Stimulated activated naive CD4-positive, alpha-beta T cell treated with Interleukin-2 at 50 U/mL for 16 hours (primary cell): ENCODE measurements around the gene CD72.
"Not testable (repeated sequence)": the region's sequence is repeated elsewhere in the genome, so short reads cannot be mapped to it uniquely, and the experiment has no call there.

Experiments
- DNase-seq: peaks from one replicate; lab custom pipeline; 2025; lab: John Stamatoyannopoulos, UW

Gene CD72

GRCh38 chr9:35588506-35588905 is 29.7 kb downstream of the CD72 start:
- DNase-seq: not testable (repeated sequence)

DNA sequence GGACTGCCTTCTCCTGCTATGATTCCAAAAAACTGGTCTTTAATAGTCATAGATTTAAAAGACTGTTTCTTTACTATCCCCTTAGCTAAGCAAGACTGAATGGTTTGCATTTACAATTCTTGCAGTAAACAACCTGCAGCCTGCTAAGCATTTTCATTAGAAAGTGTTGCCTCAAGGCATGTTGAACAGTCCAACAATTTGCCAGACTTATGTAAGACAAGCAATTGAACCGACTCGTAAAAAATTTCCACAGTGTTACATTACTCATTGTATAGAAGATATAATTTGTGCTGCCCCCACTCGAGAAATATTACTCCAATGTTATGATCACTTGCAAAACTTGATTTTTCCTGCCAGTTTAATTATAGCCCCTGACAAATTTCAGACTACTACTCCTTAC is 33.5 kb downstream of the CD72 start:
- DNase-seq: not testable (repeated sequence)

- DNase-seq: not testable (repeated sequence)
Observed at GRCh38 chr9:35583521-35583920, 34.7 kb downstream of the CD72 start.

DNA sequence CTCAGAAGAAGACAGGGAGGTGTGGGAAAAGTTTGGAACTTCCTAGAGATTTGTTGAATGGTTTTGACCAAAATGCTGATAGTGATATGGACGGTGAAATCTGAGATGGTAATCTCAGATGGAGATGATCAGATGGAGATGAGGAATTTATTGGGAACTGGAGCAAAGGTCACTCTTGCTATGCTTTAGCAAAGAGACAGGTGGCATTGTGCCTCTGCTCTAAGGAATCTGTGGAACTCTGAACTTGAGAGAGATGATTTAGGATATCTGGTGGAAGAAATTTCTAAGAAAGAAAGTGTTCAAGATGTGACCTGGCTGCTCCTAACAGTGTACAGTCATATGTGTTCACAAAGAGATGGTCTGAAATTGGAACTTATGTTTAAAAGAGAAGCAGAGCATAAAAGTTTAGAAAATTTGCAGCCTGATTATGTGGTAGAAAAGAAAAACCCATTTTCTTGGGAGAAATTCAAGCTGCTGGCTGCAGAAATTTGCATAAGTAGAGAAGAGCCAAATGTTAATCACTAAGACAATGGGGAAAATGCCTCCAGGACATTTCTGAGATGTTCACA is 38.5 kb downstream of the CD72 start:
- DNase-seq: not testable (repeated sequence)

DNA sequence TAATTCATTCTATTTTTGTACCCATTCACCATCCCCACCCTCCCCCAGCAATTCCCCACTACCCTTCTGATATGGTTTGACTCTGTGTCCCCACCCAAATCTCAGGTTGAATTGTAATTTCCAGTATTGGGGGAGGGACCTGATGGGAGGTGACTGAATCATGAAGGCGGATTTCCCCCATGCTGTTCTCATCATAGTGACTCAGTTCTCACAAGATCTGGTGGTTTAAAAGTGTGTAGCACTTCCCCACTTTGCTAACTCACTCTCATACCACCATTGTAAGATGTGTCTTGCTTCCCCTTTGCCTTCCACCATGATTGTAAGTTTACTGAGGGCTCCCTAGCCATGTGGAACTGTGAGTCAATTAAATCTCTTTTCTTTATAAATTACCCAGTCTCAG is 39.1 kb downstream of the CD72 start:
- peak; percentile 14 for DNase-seq

DNA sequence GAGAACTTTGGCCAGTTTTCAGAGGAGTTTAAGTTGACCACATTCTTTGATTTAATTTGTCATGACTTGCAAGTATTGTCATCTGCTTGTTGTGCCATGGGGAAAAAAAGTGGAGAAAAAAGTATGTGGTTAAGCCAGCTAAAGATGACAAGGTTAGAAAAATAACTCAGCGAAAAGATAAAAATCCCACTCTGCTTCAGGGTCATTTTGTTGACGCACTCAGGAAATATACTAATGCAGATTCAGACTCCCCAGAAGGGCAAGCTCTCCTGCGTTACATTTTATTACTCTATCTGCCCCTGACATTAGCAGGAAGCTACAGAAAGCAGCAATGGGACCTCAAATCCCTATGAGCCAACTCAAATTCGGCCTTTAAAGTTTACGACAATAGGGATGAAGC is 40.7 kb downstream of the CD72 start:
- DNase-seq: no peak

DNA sequence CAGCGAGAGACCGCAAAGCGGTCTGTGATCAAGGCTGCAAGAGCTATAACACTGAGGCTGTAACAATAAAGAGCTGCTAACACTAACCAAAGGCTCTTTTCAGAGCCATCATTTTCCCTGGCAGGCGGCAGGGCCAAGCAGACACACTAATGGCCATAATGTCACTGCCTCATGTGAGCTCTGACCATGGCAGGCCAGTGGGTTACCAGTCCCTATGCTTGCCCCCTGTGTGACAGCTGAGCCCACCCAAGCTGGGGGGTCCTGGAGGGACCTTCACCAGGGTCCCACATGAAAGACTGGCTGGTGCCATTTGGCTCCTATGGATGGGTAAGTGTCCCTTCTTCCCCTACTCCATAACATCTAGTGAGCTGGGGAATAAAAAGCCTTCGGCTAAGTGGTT is 42.7 kb downstream of the CD72 start:
- no peak for DNase-seq

GRCh38 chr9:35574578-35575122 is 43.6 kb downstream of the CD72 start:
- DNase-seq: no peak

DNA sequence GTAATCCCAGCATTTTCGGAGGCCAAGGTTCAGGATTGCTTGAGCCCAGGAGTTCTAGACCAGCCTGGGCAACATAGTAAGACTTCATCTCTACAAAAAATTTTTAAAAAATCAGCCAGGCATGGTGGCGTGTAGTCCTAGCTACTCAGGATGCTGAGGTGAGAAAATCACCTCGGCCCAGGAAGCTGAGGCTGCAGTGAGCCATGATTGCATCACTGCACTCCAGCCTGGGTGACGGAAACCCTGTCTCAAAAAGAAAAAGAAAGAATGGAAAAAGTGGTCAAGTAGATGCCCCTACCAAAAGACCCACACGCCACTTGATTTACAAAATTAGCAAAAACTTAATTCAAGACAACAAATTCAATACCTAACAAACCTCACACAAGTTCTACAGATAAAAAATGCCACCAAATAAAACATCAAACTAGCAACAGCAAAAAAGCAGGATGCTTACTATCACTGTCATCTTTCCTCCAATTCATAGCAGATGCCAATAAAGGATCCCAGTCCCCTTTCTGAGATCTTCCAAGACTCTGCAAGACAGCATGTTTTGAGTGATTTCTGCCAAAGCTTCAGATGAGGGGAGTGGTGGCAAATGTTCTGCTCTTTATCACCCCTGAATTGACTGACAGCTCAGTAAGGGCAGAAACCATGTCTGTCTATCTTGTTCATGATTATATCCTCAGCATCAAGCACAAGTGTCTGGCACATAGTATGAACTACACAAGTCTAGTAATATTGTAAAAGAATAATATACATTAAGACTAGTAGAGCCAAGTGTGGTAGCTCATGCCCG is 47.3 kb downstream of the CD72 start:
- peak; percentile 32 for DNase-seq

- no peak for DNase-seq
Observed at GRCh38 chr9:35569206-35569605, 49.0 kb downstream of the CD72 start.

- DNase-seq: no peak
Observed at GRCh38 chr9:35568196-35568595, 50.0 kb downstream of the CD72 start.

DNA sequence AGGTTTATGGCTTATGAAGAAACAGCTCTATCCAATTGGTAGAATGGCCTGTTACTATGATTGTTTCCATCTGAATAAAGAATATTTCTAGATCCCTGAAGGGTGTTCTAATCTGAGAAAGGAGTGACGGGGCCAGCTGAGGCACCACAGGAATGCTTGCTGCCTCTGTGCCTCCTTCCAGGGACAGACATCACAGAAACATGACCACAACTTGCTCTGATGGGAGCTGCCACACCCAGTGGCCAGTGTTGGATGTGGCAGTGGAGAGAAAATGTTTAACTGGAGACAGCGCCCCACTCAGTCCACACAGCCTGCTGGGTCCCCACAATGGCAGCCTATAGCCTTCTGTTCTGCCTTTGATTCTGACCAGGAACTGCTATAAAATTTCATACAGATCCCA is 51.8 kb downstream of the CD72 start:
- DNase-seq: no peak

- DNase-seq: no peak
Observed at GRCh38 chr9:35564658-35565061, 53.6 kb downstream of the CD72 start.

GRCh38 chr9:35563791-35564197 is 54.4 kb downstream of the CD72 start:
- no peak for DNase-seq

- no peak for DNase-seq
Observed at GRCh38 chr9:35562895-35563780, 55.1 kb downstream of the CD72 start.

DNA sequence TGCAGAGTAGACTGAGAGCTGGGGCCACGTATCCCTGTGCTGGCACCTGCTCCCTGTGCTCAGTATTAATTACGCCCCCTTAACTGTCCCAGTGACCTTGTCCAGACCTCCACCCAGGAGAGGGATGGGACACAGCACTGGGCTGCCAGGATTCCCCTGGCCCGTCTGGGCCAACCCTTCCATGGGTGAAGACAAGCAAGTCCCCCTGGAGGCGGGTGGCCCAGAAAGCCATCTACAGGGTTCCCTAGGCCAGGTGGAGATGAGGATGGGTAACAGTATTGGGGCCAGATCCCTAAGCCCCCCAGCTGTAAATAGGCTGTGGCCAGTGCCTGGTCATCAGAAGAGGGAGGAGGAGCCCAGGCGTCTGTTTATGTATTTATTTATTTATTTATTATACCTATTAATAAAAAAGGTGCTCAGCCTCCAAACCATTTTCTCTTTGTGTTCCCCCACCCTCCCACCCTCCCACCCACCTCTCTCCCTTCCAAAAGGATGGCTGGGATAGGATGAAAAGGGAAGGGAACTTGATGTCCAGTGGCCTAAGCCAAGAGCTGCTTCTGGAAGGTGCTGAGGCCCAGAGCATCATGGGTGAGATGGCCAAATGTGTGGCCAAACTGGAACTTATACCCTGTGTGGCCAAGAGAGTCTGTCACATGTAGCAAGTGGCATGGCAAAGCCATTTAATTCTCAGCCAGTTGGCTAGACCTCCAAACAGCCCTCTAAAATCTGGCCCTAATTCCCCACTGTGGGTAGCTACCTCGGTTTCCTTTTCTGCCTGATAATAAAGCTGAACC is 56.5 kb downstream of the CD72 start:
- no peak for DNase-seq

DNA sequence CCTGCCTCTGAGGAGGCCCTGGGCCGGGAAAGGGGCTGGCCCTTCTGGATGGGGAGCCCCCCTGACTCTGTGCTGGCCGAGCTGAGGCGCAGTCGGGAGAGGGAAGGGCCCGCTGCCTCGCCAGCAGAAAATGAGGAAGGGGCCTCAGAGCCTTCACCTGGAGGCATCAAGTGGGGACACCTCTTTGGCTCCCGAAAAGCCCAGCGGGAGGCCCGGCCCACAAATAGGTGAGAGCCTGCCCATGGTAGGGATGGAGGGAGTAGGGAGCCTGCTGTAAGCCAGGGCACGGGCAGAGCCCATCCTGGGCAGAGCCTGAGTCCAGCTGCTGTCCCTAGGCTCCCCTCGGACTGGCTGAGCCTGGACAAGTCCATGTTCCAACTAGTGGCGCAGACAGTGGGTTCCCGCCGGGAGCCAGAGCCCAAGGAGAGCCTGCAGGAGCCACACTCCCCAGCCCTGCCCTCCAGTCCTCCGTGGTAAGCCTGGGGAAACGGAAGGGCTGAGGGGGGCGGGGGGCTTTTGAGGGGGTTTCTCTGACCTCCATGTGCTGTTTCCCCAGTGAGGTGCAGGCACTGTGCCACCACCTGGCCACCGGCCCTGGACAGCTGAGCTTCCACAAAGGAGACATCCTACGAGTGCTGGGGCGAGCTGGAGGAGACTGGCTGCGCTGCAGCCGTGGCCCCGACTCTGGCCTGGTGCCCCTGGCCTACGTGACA is 57.4 kb downstream of the CD72 start:
- DNase-seq: no peak
